ENCODE measurements around the gene ELMO1. TPM values are rescaled to one million over a fixed set of nuclear protein-coding genes. Genes with fewer than 3 reads are reported as not detected.

Gene ELMO1
- total and polyA plus RNA-seq, 12 donors, result 7.5 to 46.8 (median 14.9) TPM

DNA sequence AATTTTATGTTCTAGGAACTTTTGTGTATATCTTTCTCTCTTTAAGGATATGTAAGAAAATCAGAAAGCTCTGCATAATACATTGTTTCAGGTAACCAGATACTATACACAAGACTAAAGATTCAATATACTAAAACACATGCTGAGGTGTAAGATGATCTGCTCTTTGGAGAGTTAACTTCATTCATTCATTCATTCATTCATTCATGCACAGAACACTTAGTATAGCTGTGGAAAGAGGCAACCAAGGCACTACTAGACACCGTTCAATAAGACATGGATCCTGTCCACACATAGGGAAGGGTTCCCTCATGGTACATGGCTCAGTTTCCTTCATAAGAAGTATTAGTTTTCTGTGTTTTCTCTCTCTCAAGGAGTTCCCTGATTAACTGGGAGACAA lies 516.8 kb downstream of the ELMO1 start:
- Histone ChIP-seq H3K27ac (no peak overlapping the region), H3K36me3 (replicated peaks in 1 of 2) (no peaks in the 10 kb centered on the region), H3K9me3 (replicated peaks in 1 of 3) (peaks cover 0 to under 1% (median 0%) of the 10 kb centered on the region in 3 donors), H3K27me3 (no peaks in the 10 kb centered on the region), H3K4me3 (no peak overlapping the region), H3K4me1 (replicated peaks in 1 of 2) (no peaks in the 10 kb centered on the region)
- intact Hi-C loops (cut with DNase I), result no loop called here
- TF ChIP-seq POLR2A (IDR thresholded peaks at IDR 0.05), result no peak
- TF ChIP-seq, protein P1, sequence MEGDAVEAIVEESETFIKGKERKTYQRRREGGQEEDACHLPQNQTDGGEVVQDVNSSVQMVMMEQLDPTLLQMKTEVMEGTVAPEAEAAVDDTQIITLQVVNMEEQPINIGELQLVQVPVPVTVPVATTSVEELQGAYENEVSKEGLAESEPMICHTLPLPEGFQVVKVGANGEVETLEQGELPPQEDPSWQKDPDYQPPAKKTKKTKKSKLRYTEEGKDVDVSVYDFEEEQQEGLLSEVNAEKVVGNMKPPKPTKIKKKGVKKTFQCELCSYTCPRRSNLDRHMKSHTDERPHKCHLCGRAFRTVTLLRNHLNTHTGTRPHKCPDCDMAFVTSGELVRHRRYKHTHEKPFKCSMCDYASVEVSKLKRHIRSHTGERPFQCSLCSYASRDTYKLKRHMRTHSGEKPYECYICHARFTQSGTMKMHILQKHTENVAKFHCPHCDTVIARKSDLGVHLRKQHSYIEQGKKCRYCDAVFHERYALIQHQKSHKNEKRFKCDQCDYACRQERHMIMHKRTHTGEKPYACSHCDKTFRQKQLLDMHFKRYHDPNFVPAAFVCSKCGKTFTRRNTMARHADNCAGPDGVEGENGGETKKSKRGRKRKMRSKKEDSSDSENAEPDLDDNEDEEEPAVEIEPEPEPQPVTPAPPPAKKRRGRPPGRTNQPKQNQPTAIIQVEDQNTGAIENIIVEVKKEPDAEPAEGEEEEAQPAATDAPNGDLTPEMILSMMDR (IDR thresholded peaks at IDR 0.05), result no peak
- no peak for DNase-seq
- WGBS, 4 donors, result 94 to 100% (median 98%) methylated on average over 1 of the region's 1 CpG

- intact Hi-C loops (cut with DNase I), result no loop called here
- Histone ChIP-seq H3K27me3 (no peaks in the 10 kb centered on the region), H3K4me3 (no peak overlapping the region), H3K9me3 (replicated peaks in 1 of 3) (no peaks in the 10 kb centered on the region), H3K27ac (no peak overlapping the region), H3K4me1 (replicated peaks in 1 of 2) (no peaks in the 10 kb centered on the region), H3K36me3 (replicated peaks in 1 of 2) (no peaks in the 10 kb centered on the region)
- TF ChIP-seq POLR2A (IDR thresholded peaks at IDR 0.05), result no peak
- no peak for DNase-seq
- 77 to 89% (median 83%) methylated on average over 4 of the region's 4 CpGs for WGBS, 4 donors
These were observed 518.9 kb downstream of the ELMO1 start for GRCh38 chr7:36929791-36930190.

DNA sequence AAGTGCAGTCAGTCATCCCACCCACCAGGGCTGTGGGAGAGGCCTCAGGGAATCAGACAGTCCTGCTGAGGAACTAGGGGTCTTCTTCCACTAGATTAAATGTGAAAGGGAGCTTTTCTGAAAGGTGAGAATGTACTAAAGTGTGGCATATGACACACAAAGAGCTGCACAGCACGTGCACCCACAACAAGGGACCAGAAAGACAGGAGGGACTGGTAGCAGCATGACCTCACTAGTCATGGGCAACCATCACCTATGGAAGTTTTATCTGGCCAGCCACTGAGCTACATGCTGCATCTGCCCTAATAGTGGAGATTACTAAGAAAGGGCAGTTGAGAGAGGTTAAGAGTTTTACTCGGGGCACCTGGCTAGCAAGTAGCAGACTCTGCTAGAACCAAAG lies 519.9 kb downstream of the ELMO1 start:
- peaks cover 0 to 7% of the 10 kb centered on the region in 2 donors for H3K4me1 ChIP-seq (replicated peaks in 1 of 2)
- TF ChIP-seq, protein P1 (IDR thresholded peaks at IDR 0.05), result no peak
- TF ChIP-seq POLR2A (IDR thresholded peaks at IDR 0.05), result no peak
- no peaks in the 10 kb centered on the region for H3K9me3 ChIP-seq (replicated peaks in 1 of 3)
- no peaks in the 10 kb centered on the region for H3K36me3 ChIP-seq (replicated peaks in 1 of 2)
- H3K27me3 ChIP-seq, result no peaks in the 10 kb centered on the region
- no peak overlapping the region for H3K4me3 ChIP-seq
- no peak overlapping the region for H3K27ac ChIP-seq
- DNase-seq, result no peak
- 96 to 100% (median 97%) methylated on average over 2 of the region's 2 CpGs for WGBS, 4 donors
- intact Hi-C loops (cut with DNase I), result no loop called here

GRCh38 chr7:36928311-36928710 lies 520.4 kb downstream of the ELMO1 start:
- Histone ChIP-seq H3K27me3 (no peaks in the 10 kb centered on the region), H3K36me3 (replicated peaks in 1 of 2) (no peaks in the 10 kb centered on the region), H3K4me3 (no peak overlapping the region), H3K4me1 (replicated peaks in 1 of 2) (peaks cover 0 to 7% of the 10 kb centered on the region in 2 donors), H3K27ac (no peak overlapping the region), H3K9me3 (replicated peaks in 1 of 3) (no peaks in the 10 kb centered on the region)
- TF ChIP-seq POLR2A (IDR thresholded peaks at IDR 0.05), result no peak
- TF ChIP-seq, protein P1 (IDR thresholded peaks at IDR 0.05), result no peak
- intact Hi-C loops (cut with DNase I), result no loop called here
- 79 to 87% (median 84%) methylated on average over 5 of the region's 5 CpGs for WGBS, 4 donors
- no peak for DNase-seq

- Histone ChIP-seq H3K27me3 (no peaks in the 10 kb centered on the region), H3K4me1 (replicated peaks in 1 of 2) (peaks cover 0 to 7% of the 10 kb centered on the region in 2 donors), H3K4me3 (no peak overlapping the region), H3K27ac (no peak overlapping the region), H3K36me3 (replicated peaks in 1 of 2) (no peaks in the 10 kb centered on the region), H3K9me3 (replicated peaks in 1 of 3) (no peaks in the 10 kb centered on the region)
- intact Hi-C loops (cut with DNase I), result no loop called here
- WGBS, 4 donors, result 74 to 92% (median 80%) methylated on average over 3 of the region's 3 CpGs
- TF ChIP-seq POLR2A (IDR thresholded peaks at IDR 0.05), result no peak
- TF ChIP-seq, protein P1 (IDR thresholded peaks at IDR 0.05), result no peak
- DNase-seq, result no peak
These were observed 523.0 kb downstream of the ELMO1 start for GRCh38 chr7:36925691-36926090.

All from adrenal gland (tissue), 12 donors.